NCI-H2081 (cell line): ENCODE results near the gene ZNF473.
"Not testable (repeated sequence)": the region's sequence is repeated elsewhere in the genome, so short reads cannot be mapped to it uniquely, and the experiment has no call there.

ENCODE experiments used
- DNase-seq, 2 experiments: peaks; one replicate each; lab custom pipeline; 2025; lab: John Stamatoyannopoulos, UW

ZNF473 gene

DNA sequence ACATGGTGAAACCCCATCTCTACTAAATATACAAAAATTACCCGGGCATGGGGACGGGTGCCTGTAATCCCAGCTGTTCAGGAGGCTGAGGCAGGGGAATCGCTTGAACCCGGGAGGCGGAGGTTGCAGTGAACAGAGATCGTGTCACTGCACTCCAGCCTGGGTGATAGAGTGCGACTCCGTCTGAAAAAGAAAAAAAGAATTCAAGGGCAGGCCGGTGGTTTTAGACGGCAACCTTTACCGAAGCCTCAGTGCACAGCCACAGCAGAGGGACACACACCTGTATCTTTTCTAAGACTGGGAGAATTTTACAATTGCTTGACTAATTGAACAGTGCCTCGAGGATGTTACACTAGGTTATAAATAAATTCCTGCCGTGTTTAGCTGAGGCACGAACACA, 73.9 kb downstream of the ZNF473 start:
- DNase-seq, result not testable (repeated sequence)

GRCh38 chr19:50100946-50101345, 75.1 kb downstream of the ZNF473 start:
- not testable (repeated sequence) for DNase-seq
